Naive B cell (primary cell): ENCODE data around the gene LPIN2. TPM values are rescaled to one million over a fixed set of nuclear protein-coding genes. Genes with fewer than 3 reads are reported as not detected.
A peak's percentile ranks its signal among the peaks of the same experiment; 100 is the strongest.

Experiments
- ATAC-seq, 2 donors: fragments of 150-1000 bp; cut with Tn5 transposase; 2 replicates each; pipeline ENCODE4 v1.10.0; 2021; ENCODE audit warnings: low read depth in 2 of 2, mild to moderate bottlenecking in 2 of 2, moderate library complexity in 2 of 2
- DNase-seq: peaks from one replicate; pipeline ENCODE4 v3.0.0; 2022
- H3K27ac Mint-ChIP-seq, 6 donors: one replicate each; pipeline ENCODE4 v1.8.0; 2020 to 2022; ENCODE audit warnings: mild to moderate bottlenecking in 6 of 6, mixed read lengths in 6 of 6, moderate library complexity in 5 of 6, inconsistent platforms in 2 of 6
- H3K27me3 Mint-ChIP-seq, 3 donors: one replicate each; pipeline ENCODE4 v1.8.0; 2021 to 2022; ENCODE audit warnings: mixed read lengths in 3 of 3, mild to moderate bottlenecking in 1 of 3
- H3K36me3 Mint-ChIP-seq, 2 donors: one replicate each; pipeline ENCODE4 v1.8.0; 2020 to 2022; ENCODE audit warnings: mixed read lengths in 2 of 2, inconsistent platforms in 1 of 2, mild to moderate bottlenecking in 1 of 2
- H3K4me1 Mint-ChIP-seq, 3 donors: one replicate each; pipeline ENCODE4 v1.8.0; 2020 to 2022; ENCODE audit warnings: mixed read lengths in 3 of 3, inconsistent platforms in 1 of 3, mild to moderate bottlenecking in 1 of 3, moderate library complexity in 1 of 3
- H3K4me3 Mint-ChIP-seq, 8 donors: one replicate each; pipeline ENCODE4 v1.8.0; 2020 to 2022; ENCODE audit warnings: mild to moderate bottlenecking in 8 of 8, mixed read lengths in 8 of 8, moderate library complexity in 8 of 8, inconsistent platforms in 2 of 8
- H3K9me3 Mint-ChIP-seq, 7 donors: one replicate each; pipeline ENCODE4 v1.8.0; 2020 to 2022; ENCODE audit warnings: mixed read lengths in 7 of 7, mild to moderate bottlenecking in 5 of 7, inconsistent platforms in 2 of 7, moderate library complexity in 1 of 7
- polyA plus RNA-seq, 6 donors: library from polyadenylated mRNA; unstranded; fragments of 300-500 nt; fragmentation: Illumina TruSeq; gene quantifications; one replicate each; pipeline ENCODE4 v1.2.3, GENCODE V29; 2021; ENCODE audit warnings: low read depth in 6 of 6

The LPIN2 gene
- polyA plus RNA-seq, 6 donors from 2014 or later: 1.6 to 15.4 (median 8.1) TPM

DNA sequence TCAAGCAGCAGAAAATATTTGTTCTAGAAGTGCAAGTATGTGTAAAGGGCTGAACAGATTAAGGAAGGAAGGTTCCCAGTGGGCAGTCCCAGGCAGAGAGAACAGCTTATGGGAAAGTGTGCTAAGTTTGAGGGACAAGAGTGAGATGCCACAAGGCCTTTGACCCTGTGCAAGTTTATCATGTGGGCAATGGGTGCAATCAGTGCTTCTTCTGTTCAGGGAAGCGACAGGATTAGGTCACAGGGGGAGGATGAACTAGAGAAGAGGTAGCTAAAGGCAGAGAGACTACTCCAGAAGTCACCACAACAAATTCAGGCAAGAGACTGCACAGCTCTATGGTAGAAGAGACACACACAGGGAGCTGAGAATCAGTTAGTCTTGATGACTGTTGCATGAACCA is 44.3 kb downstream of the LPIN2 start:
- peak overlapping the region; percentile 10 to 97 (median 90) for H3K27ac Mint-ChIP-seq
- H3K27me3 Mint-ChIP-seq: no peaks in the 10 kb centered on the region
- DNase-seq (no peak), ATAC-seq (no peak)
- H3K4me3 Mint-ChIP-seq: peak overlapping the region; percentile 16 to 91 (median 60)
- no peaks in the 10 kb centered on the region for H3K36me3 Mint-ChIP-seq
- no peaks in the 10 kb centered on the region for H3K9me3 Mint-ChIP-seq
- H3K4me1 Mint-ChIP-seq: peaks cover 59 to 72% (median 68%) of the 10 kb centered on the region in 3 donors

GRCh38 chr18:2967820-2968219 is 45.1 kb downstream of the LPIN2 start:
- DNase-seq (no peak), ATAC-seq (no peak)
- peak overlapping the region in 5 of 6 donors; percentile 54 to 97 (median 84) for H3K27ac Mint-ChIP-seq
- no peaks in the 10 kb centered on the region for H3K36me3 Mint-ChIP-seq
- no peaks in the 10 kb centered on the region for H3K9me3 Mint-ChIP-seq
- peak overlapping the region in 2 of 8 donors; percentile 77 to 91 for H3K4me3 Mint-ChIP-seq
- peaks cover 63 to 76% (median 75%) of the 10 kb centered on the region in 3 donors for H3K4me1 Mint-ChIP-seq
- no peaks in the 10 kb centered on the region for H3K27me3 Mint-ChIP-seq

DNA sequence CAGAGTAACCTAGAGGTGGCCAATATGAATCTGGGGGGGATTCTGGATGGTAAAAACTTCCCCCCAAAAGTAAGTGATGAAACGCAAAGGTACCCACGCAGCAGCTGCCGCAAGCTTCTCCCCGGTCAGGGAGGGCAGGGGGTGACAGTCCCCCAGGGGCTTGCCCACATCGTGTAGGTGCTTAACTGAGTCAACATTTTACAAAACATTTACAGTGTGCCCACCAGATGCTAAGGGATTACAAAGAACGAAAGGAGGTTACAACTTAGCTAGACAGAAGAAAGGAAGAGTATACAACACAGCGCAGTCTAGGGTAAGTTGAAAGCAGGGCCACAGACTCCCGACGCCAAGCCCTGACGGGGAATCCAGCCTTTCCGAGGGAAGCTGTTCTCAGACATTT is 45.6 kb downstream of the LPIN2 start:
- H3K27ac Mint-ChIP-seq: peak overlapping the region in 3 of 6 donors; percentile 81 to 97 (median 85)
- H3K4me3 Mint-ChIP-seq: peak overlapping the region in 3 of 8 donors; percentile 9 to 37 (median 20)
- H3K9me3 Mint-ChIP-seq: no peaks in the 10 kb centered on the region
- no peaks in the 10 kb centered on the region for H3K36me3 Mint-ChIP-seq
- DNase-seq (no peak), ATAC-seq (no peak)
- H3K4me1 Mint-ChIP-seq: peaks cover 60 to 76% (median 70%) of the 10 kb centered on the region in 3 donors
- H3K27me3 Mint-ChIP-seq: no peaks in the 10 kb centered on the region

GRCh38 chr18:2966560-2966959 is 46.4 kb downstream of the LPIN2 start:
- Mint-ChIP-seq H3K27ac (peak overlapping the region in 4 of 6 donors; percentile 32 to 90 (median 46)), H3K4me3 (no peak overlapping the region), H3K27me3 (no peaks in the 10 kb centered on the region), H3K36me3 (no peaks in the 10 kb centered on the region), H3K4me1 (peaks cover 62 to 76% (median 67%) of the 10 kb centered on the region in 3 donors), H3K9me3 (no peaks in the 10 kb centered on the region)
- ATAC-seq (no peak), DNase-seq (no peak)

DNA sequence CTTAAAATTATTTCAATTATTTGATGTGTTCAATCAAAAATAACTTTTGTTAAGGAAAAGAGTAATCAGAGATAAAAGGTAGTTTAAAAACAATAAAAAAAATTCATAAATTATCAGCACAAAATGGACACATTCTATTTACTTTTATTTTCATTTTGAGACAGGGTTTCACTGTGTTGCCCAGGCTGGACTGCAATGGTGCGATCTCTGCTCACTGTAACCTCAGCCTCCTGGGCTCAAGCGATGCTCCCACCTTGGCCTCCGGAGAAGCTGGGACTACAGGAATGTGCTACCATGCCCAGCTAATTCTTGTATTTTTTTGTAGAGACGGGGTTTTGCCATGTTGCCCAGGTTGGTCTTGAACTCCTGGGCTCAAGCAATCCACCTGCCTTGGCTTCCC is 47.1 kb downstream of the LPIN2 start:
- no peaks in the 10 kb centered on the region for H3K36me3 Mint-ChIP-seq
- DNase-seq: no peak
- H3K4me1 Mint-ChIP-seq: peaks cover 62 to 76% (median 67%) of the 10 kb centered on the region in 3 donors
- peak overlapping the region in 1 of 6 donors; percentile 38 for H3K27ac Mint-ChIP-seq
- no peaks in the 10 kb centered on the region for H3K9me3 Mint-ChIP-seq
- no peak overlapping the region for H3K4me3 Mint-ChIP-seq
- no peaks in the 10 kb centered on the region for H3K27me3 Mint-ChIP-seq
- no peak for ATAC-seq

GRCh38 chr18:2964361-2965010 is 48.5 kb downstream of the LPIN2 start:
- no peaks in the 10 kb centered on the region for H3K27me3 Mint-ChIP-seq
- ATAC-seq (no peak), DNase-seq (no peak)
- peaks cover 58 to 77% (median 60%) of the 10 kb centered on the region in 3 donors for H3K4me1 Mint-ChIP-seq
- no peaks in the 10 kb centered on the region for H3K9me3 Mint-ChIP-seq
- peak overlapping the region in 4 of 6 donors; percentile 14 to 60 (median 32) for H3K27ac Mint-ChIP-seq
- H3K4me3 Mint-ChIP-seq: peak overlapping the region in 2 of 8 donors; percentile 42 to 70
- H3K36me3 Mint-ChIP-seq: no peaks in the 10 kb centered on the region

Other genes with a start within 250 kb of the LPIN2 start
- 1 to 10 TPM in 5 of 6 donors, not detected in 1; 1.2 to 2.2 (median 1.5) TPM for gene EMILIN2, start 166.1 kb downstream of the LPIN2 start, polyA plus RNA-seq
- gene MYOM1, start 206.8 kb upstream of the LPIN2 start, polyA plus RNA-seq: 1 to 10 TPM in 2 of 6 donors, under 1 TPM in 3, not detected in 1; 0.08 to 1.5 (median 0.85) TPM
- 1,000 to 10,000 TPM; 1,232 to 1,667 (median 1,472) TPM for gene MYL12A, start 234.7 kb upstream of the LPIN2 start, polyA plus RNA-seq
- gene MYL12B, start 249.0 kb upstream of the LPIN2 start, polyA plus RNA-seq: 100 to 1,000 TPM; 574 to 848 (median 647) TPM